Measurements from ENCODE around the gene KIR3DL1. TPM values are rescaled to one million over a fixed set of nuclear protein-coding genes. Genes with fewer than 3 reads are reported as not detected.
"Not testable (repeated sequence)": the region's sequence is repeated elsewhere in the genome, so short reads cannot be mapped to it uniquely, and the experiment has no call there.

KIR3DL1 gene
- total RNA-seq, 1 donor from 2014 or later = not detected

DNA sequence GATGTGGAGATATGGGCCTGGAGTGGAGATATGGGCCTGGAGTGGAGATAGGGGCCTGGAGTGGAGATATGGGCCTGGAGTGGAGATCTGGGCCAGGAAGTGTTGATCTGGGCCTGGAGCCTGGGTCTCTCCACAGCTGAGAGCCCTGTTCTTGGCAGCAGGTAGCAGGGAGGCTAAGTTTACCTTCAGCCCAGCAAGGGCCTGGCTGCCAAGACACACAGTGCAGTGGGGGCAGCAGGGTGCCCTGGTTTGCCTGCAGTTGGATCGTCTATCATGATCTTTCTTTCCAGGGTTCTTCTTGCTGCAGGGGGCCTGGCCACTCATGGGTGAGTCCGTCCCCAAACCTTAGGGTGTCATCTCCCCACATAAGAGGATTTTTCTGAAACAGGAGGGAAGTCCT is 34.7 kb downstream of the KIR3DL1 start:
- H3K79me2 ChIP-seq (ENCODE audit: low read depth) = no peaks in the 10 kb centered on the region
- Mint-ChIP-seq H3K36me3 (no peaks in the 10 kb centered on the region), H3K9me3 (peaks cover 24% of the 10 kb centered on the region), H3K4me3 (no peak overlapping the region), H3K4me1 (no peaks in the 10 kb centered on the region), H3K27ac (no peak overlapping the region), H3K27me3 (ENCODE audit: insufficient read depth, low read depth) (peaks cover 3% of the 10 kb centered on the region)
- H2AFZ ChIP-seq (replicated peaks) = no peak overlapping the region
- H3K27ac ChIP-seq = no peak overlapping the region
- H3K4me2 ChIP-seq = no peak overlapping the region
- no peaks in the 10 kb centered on the region for H4K20me1 ChIP-seq (ENCODE audit: low read depth)
- no peaks in the 10 kb centered on the region for H3F3A ChIP-seq (ENCODE audit: low read depth)
- no peak for DNase-seq (ENCODE audit: low spot score)
- no peaks in the 10 kb centered on the region for H3K4me1 ChIP-seq
- H3K4me3 ChIP-seq = no peak overlapping the region
- no peaks in the 10 kb centered on the region for H3K27me3 ChIP-seq
- H3K9ac ChIP-seq = no peak overlapping the region
- TF ChIP-seq EZH2phosphoT487 (IDR thresholded peaks at IDR 0.05) (no peak), EZH2 (IDR thresholded peaks at IDR 0.05) (no peak)
- TF ChIP-seq, protein P1, sequence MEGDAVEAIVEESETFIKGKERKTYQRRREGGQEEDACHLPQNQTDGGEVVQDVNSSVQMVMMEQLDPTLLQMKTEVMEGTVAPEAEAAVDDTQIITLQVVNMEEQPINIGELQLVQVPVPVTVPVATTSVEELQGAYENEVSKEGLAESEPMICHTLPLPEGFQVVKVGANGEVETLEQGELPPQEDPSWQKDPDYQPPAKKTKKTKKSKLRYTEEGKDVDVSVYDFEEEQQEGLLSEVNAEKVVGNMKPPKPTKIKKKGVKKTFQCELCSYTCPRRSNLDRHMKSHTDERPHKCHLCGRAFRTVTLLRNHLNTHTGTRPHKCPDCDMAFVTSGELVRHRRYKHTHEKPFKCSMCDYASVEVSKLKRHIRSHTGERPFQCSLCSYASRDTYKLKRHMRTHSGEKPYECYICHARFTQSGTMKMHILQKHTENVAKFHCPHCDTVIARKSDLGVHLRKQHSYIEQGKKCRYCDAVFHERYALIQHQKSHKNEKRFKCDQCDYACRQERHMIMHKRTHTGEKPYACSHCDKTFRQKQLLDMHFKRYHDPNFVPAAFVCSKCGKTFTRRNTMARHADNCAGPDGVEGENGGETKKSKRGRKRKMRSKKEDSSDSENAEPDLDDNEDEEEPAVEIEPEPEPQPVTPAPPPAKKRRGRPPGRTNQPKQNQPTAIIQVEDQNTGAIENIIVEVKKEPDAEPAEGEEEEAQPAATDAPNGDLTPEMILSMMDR (IDR thresholded peaks at IDR 0.05) = no peak
- H3K36me3 ChIP-seq = no peaks in the 10 kb centered on the region
- H3K9me3 ChIP-seq (ENCODE audit: low read depth) = no peaks in the 10 kb centered on the region

- H3K27me3 Mint-ChIP-seq (ENCODE audit: insufficient read depth, low read depth) = peaks cover 3% of the 10 kb centered on the region
- Histone ChIP-seq H3K27me3 (no peaks in the 10 kb centered on the region), H3K79me2 (ENCODE audit: low read depth) (no peaks in the 10 kb centered on the region), H3K36me3 (no peaks in the 10 kb centered on the region), H3K27ac (no peak overlapping the region), H3F3A (ENCODE audit: low read depth) (no peaks in the 10 kb centered on the region), H3K9me3 (ENCODE audit: low read depth) (no peaks in the 10 kb centered on the region), H3K4me2 (no peak overlapping the region), H3K4me1 (no peaks in the 10 kb centered on the region), H2AFZ (replicated peaks) (no peak overlapping the region), H4K20me1 (ENCODE audit: low read depth) (no peaks in the 10 kb centered on the region), H3K4me3 (no peak overlapping the region), H3K9ac (no peak overlapping the region)
- DNase-seq (ENCODE audit: low spot score) = no peak
- H3K4me3 Mint-ChIP-seq = no peak overlapping the region
- no peak overlapping the region for H3K27ac Mint-ChIP-seq
- H3K4me1 Mint-ChIP-seq = no peaks in the 10 kb centered on the region
- TF ChIP-seq, protein P1 (IDR thresholded peaks at IDR 0.05) = no peak
- TF ChIP-seq EZH2phosphoT487 (IDR thresholded peaks at IDR 0.05) = no peak
- no peak for TF ChIP-seq EZH2 (IDR thresholded peaks at IDR 0.05)
- H3K9me3 Mint-ChIP-seq = peaks cover 23% of the 10 kb centered on the region
- no peaks in the 10 kb centered on the region for H3K36me3 Mint-ChIP-seq
Measured at GRCh38 chr19:54851353-54851752, 35.1 kb downstream of the KIR3DL1 start.

- H3K27me3 ChIP-seq; H3K4me3 ChIP-seq; H3K27me3 Mint-ChIP-seq (ENCODE audit: insufficient read depth, low read depth); H3K27ac Mint-ChIP-seq; H3K36me3 ChIP-seq; H3K9me3 ChIP-seq (ENCODE audit: low read depth); H3K4me3 Mint-ChIP-seq; H3K4me1 ChIP-seq; H3K4me2 ChIP-seq; H3K4me1 Mint-ChIP-seq; H3F3A ChIP-seq (ENCODE audit: low read depth); DNase-seq (ENCODE audit: low spot score); H2AFZ ChIP-seq (replicated peaks); H3K27ac ChIP-seq; H4K20me1 ChIP-seq (ENCODE audit: low read depth); H3K79me2 ChIP-seq (ENCODE audit: low read depth); H3K9ac ChIP-seq; H3K36me3 Mint-ChIP-seq: not testable (repeated sequence)
- H3K9me3 Mint-ChIP-seq = peaks cover 15% of the 10 kb centered on the region
Measured at GRCh38 chr19:54855241-54855640, 39.0 kb downstream of the KIR3DL1 start.

DNA sequence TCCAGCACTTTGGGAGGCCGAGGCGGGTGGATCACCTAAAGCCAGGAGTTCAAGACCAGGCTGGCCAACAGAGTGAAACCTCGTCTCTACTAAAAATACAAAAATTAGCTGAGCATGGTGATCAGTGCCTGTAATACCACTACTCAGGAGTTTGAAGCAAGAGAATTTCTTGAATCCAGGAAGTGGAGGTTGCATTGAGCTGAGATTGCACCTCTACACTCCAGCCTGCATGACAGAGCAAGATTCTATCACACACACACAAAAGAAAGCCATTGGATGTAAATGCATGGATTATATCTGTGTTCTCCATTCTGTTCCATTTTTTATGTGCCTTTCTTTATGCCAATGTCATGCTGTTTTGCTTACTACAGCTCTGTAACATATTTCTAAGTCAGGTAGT is 42.2 kb downstream of the KIR3DL1 start:
- not testable (repeated sequence) for H2AFZ ChIP-seq (replicated peaks); H3K36me3 Mint-ChIP-seq; H4K20me1 ChIP-seq (ENCODE audit: low read depth); H3K4me1 Mint-ChIP-seq; H3K27me3 ChIP-seq; H3K9me3 ChIP-seq (ENCODE audit: low read depth); H3K27ac ChIP-seq; DNase-seq (ENCODE audit: low spot score); H3K4me3 Mint-ChIP-seq; H3K27ac Mint-ChIP-seq; H3F3A ChIP-seq (ENCODE audit: low read depth); H3K79me2 ChIP-seq (ENCODE audit: low read depth); H3K27me3 Mint-ChIP-seq (ENCODE audit: insufficient read depth, low read depth); H3K4me3 ChIP-seq; H3K4me1 ChIP-seq; H3K9me3 Mint-ChIP-seq; H3K9ac ChIP-seq; H3K4me2 ChIP-seq; H3K36me3 ChIP-seq

DNA sequence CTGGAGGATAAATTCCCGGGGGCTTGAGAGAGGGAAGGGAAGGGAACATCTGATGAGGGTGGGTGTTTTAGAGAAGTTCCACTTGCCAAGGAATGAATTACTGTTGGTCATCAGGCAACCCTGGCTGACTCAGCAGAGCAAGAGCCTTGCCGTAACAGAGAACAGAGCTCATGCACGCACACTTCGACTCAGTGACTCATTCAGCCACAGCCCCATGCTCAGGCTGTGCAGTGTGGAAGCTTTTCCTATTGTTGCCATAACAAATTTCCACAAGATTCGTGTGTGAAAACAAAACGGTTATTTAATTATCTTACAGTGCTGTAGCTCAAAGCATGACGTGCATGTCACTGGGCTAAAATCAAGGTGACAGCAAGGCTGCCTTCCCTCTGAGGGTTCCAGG is 43.2 kb downstream of the KIR3DL1 start:
- H3K9ac ChIP-seq; H3K27me3 Mint-ChIP-seq (ENCODE audit: insufficient read depth, low read depth); H3K4me2 ChIP-seq; DNase-seq (ENCODE audit: low spot score); H3K4me1 Mint-ChIP-seq; H3K4me3 ChIP-seq; H2AFZ ChIP-seq (replicated peaks); H3K36me3 ChIP-seq; H3K36me3 Mint-ChIP-seq; H3K9me3 Mint-ChIP-seq; H3K27ac ChIP-seq; H3K4me1 ChIP-seq; H3K27me3 ChIP-seq; H3K27ac Mint-ChIP-seq; H3F3A ChIP-seq (ENCODE audit: low read depth); H3K79me2 ChIP-seq (ENCODE audit: low read depth); H4K20me1 ChIP-seq (ENCODE audit: low read depth); H3K4me3 Mint-ChIP-seq; H3K9me3 ChIP-seq (ENCODE audit: low read depth): not testable (repeated sequence)

DNA sequence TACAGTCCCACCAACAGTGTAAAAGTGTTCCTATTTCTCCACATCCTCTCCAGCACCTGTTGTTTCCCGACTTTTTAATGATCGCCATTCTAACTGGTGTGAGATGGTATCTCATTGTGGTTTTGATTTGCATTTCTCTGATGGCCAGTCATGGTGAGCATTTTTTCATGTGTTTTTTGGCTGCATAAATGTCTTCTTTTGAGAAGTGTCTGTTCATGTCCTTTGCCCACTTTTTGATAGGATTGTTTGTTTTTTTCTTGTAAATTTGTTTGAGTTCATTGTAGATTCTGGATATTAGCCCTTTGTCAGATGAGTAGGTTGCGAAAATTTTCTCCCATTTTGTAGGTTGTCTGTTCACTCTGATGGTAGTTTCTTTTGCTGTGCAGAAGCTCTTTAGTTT is 47.2 kb downstream of the KIR3DL1 start:
- H3K4me1 ChIP-seq = not testable (repeated sequence)

More for the DNA sequence above, 47.2 kb downstream of the KIR3DL1 start:
- not testable (repeated sequence) for H3K4me1 Mint-ChIP-seq; H3K27me3 ChIP-seq; H3K9me3 ChIP-seq (ENCODE audit: low read depth); H3K27ac Mint-ChIP-seq; H3K4me3 Mint-ChIP-seq; H3K4me3 ChIP-seq; DNase-seq (ENCODE audit: low spot score); H3K9ac ChIP-seq; H2AFZ ChIP-seq (replicated peaks); H4K20me1 ChIP-seq (ENCODE audit: low read depth); H3K36me3 ChIP-seq; H3K79me2 ChIP-seq (ENCODE audit: low read depth); H3F3A ChIP-seq (ENCODE audit: low read depth); H3K36me3 Mint-ChIP-seq; H3K4me2 ChIP-seq; H3K27me3 Mint-ChIP-seq (ENCODE audit: insufficient read depth, low read depth); H3K27ac ChIP-seq
- H3K9me3 Mint-ChIP-seq = peaks cover 11% of the 10 kb centered on the region
